NCI-H1694 treated with DMSO at 0.1 percent for 48 hours (cell line): ENCODE results near the gene WASF2.
"Not testable (repeated sequence)": the region's sequence is repeated elsewhere in the genome, so short reads cannot be mapped to it uniquely, and the experiment has no call there.

Source experiments
- DNase-seq: peaks from one replicate; lab custom pipeline; 2025; lab: John Stamatoyannopoulos, UW

The WASF2 gene, protein sequence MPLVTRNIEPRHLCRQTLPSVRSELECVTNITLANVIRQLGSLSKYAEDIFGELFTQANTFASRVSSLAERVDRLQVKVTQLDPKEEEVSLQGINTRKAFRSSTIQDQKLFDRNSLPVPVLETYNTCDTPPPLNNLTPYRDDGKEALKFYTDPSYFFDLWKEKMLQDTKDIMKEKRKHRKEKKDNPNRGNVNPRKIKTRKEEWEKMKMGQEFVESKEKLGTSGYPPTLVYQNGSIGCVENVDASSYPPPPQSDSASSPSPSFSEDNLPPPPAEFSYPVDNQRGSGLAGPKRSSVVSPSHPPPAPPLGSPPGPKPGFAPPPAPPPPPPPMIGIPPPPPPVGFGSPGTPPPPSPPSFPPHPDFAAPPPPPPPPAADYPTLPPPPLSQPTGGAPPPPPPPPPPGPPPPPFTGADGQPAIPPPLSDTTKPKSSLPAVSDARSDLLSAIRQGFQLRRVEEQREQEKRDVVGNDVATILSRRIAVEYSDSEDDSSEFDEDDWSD

DNA sequence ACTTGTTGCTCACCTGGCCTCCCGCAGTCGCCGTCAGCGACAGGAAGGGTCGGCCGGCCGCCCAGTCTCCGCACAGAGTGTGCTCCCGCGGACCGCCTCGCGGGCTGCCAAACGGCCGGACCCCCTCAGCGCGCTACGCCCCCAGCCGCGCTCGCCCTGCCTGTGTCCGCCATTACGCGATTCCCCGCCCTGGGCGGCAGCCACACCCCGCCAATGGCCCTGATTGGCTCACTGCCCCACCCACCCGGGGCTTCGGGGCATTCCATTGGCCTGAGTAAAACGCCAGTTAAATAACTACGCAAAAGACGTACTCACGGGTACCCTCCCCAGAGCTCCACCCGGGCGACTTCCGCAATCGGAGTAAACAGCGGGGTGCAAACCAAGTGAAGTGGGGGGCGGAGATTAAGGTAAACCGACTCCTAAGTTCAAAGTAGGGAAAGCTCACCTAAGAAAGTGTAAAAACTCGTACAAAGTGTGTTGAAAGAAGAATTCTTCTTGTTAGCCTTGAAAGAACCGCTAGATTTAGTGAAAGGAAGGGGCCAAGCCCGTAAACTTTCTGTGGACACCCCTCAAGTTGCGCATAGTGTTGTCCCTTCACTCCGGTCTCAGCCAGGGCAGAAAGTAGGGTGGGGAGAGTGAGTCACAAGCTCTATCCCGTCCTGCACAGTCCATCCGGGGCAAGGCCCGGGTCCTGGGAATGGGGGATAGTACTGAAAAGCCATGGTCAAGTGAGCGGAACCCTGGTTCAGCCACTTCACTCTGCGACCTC lies at the start of gene WASF2:
Gene WASF2 (minus strand): TSS at position 195 of the 769 bp plus-strand sequence. CDS start 61,277 bp downstream, outside the sequence.
- peak; percentile 90 for DNase-seq

DNA sequence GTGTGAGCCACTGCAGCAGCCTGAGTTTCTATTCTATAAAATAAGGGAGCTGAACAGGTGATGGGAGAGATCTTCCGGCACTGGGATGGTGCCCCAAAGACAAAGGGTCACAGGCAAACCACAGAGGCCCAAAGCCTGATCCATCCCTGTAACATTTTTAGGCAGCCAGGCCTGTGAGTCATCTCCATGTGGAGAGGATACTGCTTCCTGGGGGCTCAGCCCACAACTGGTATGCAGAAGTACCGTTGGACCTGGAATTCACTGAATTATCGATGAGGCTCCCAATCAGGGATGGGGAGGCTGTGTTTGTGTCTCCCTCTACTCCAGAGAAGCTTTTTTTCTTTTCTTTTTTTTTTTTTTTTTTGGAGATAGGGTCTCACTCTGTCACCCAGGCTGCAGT lies 48.8 kb upstream of the WASF2 start:
- DNase-seq = no peak

DNA sequence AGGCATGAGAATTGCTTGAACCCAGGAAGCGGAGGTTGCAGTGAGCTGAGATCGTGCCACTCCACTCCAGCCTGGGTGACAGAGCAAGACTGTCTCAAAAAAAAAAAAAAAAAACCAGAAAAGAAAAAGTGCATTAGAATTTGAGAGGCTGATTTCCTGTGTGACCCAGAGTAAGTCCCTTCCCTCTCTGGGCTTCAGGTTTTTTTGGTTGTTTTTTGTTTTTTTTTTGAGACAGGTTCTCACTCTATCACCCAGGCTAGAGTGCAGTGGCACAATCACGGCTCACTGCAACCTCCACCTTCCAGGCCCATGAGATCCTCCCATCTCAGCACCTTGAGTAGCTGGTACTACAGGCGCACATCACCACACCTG lies 48.3 kb upstream of the WASF2 start:
- DNase-seq = not testable (repeated sequence)

DNA sequence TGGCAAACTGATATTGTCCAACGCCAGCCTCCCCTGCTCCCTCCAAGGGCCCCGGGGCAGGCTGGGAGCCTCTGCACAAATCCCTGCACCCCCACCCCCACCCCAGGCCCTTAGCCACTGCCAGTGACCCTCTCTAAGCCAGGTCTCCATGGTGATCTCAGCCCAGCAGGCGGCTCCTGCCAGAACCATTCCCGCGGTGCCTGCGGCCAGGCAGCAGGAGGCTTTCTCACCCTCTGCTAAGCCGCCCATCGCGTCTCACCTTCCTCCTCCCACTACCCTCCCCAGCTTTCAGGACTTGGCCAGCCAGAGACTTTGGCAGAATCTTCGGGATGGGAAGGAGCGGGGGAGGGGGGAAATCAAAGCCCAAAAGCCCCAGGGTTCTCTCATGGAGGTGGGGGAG lies 46.8 kb upstream of the WASF2 start:
- DNase-seq = no peak

DNA sequence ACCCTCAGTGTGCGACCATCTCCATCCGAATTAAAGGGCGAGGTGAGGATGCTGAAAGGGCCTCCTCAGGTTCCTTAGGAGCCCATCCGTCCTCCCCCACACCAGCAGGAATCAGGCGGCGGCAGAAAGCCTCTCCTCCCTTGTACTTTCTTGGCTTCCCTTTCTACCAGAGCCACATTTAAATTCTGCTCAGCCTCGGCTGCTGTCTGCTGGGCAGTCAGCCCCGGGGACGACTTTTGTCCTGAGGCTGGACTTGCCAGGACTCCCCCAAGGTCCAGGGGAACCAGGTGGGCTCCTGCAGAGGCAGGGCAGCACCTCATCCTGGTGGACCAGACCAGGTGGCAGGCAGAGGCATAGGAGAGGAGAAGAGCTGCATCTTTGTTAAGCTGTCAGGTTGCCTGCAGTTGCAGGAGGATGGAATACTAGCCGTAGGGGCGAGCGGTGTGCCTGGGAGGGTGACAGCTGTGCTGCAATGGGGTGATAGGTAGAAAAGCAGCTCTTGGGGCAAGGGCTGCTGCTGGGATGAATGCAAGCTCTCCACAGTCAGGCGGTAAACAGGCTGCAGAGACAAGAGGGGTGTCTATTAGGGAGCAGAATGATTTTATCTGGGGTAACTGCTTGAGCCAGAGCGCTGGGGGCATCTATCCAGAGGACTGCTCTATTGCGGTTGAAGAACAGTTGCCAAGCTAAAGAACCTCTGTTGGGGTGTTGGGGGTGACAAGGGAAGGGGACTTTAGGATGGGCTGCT lies 46.2 kb upstream of the WASF2 start:
- no peak for DNase-seq

DNA sequence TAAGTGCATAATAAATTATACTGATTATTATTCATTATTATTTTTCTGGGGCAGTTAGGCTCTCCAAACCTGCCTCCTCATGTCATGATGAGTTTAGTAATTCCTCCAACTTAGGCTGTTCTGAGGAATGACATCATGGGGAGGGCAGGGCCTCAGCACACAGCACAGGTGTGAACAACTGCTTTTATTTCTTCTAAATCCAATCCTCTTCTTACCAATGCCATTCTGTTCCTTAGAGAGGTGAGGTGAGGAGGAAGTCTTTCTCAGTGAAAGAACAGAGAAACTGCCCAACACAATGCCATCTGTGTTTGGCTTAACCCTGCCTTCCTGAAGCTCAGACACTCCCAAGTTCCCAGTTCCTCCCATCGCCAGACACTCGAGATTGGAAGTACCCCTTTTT lies 45.4 kb upstream of the WASF2 start:
- no peak for DNase-seq

DNA sequence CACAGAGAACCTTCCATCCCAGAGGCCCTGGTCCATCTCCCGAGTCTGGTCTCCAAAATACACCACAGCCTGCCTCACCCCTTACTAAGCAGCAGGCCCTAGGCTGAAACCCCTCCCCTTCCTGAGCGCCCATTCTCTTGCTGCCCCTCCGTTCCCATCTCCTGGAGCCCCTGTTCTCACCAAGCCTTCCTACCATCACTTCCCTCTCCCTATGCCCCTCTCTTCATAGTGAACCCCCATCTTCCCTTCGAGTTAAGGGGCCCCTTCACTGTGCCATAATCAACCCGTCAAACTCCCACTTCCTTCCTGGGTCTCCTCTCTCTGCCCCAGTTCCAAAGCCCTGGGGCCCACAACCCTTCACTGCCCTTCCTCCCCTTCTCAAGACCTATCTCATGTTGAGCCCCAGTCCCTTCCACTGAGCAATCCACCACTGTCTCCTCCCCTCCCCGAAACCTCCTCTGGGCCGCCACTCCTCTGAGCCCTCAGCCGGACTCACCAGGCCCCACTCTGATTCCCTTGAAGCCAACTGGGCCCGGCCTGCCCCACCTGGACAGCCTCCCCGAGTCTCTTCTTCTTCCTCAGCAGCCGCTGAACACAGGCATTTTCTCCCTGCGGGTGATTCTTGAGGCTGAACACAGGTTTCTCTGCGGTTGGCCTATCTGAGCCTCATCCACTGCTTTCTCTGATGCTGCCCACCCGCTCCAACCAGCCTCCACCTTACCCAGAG lies 42.2 kb upstream of the WASF2 start:
- no peak for DNase-seq

DNA sequence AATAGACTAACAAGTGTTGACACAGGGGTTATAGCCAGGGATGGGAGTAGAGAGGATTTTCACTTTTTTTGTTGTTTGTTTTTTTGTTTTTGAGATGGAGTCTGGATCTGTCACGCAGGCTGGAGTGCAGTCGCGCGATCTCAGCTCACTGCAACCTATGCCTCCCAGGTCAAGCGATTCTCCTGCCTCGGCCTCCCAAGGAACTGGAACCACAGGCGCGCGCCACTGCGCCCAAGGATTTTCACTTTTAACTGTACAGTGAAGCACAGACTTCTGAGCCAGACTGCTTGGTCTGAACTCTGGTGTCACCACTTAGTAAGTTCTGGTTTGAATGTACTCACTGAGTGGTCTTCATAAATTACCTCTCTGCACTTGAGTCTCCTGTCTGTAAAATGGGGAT lies 40.2 kb upstream of the WASF2 start:
- DNase-seq = no peak

DNA sequence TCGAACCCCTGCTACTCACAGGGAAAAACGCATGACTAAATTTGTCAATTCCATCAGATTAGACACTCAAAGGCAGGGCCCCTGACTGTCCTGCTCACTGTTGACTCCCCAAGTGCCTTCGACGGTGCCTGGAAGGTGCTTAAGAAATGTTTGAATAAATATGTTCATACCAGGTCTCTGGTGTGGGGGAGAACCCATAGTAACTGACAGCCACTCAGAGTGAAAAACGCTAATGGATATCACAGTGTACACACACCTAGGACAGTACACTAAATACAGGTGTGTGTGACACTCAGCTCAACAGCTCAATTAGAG lies 39.7 kb upstream of the WASF2 start:
- no peak for DNase-seq

DNA sequence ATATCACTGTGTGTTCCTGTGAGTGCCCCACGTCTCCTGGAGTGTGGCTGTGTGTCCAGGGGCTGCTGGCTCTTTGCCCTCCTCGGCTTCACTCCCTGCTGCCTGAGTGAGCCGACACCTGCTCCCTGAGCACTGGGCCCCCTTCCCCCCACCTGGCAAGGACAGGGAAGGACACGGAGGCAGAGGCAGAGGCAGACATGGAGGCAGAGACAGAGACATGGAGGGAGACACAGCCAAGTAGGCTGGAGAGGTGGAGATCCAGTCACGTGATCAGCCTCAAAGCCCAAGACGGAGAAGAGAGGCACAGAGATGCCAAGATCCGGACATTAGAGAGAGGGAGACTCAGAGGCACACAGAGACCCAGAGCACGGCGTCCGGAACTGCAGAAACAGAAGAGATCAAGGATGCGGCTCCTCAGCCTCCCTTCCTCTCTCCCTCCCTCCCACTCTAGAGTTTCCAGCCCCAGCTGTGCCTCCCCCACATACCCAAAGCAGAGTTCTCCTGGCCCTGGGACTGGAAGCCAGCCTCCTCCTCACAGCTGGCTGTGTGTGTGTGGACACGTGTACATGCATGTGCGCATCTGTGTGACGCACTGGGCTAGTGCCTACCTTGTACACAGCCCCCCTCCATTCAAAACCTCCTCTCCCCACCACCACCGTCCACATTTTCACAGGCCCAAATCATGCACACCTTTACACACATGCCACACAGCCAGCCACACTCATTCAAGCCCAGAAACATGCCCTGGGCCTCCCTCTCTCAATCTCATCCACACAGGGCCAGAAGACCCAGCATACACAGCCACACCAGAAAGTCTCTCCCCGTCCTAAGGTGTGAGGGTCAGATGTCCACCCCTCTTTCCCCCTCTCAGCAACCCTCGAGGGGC lies 39.1 kb upstream of the WASF2 start:
- DNase-seq = no peak

DNA sequence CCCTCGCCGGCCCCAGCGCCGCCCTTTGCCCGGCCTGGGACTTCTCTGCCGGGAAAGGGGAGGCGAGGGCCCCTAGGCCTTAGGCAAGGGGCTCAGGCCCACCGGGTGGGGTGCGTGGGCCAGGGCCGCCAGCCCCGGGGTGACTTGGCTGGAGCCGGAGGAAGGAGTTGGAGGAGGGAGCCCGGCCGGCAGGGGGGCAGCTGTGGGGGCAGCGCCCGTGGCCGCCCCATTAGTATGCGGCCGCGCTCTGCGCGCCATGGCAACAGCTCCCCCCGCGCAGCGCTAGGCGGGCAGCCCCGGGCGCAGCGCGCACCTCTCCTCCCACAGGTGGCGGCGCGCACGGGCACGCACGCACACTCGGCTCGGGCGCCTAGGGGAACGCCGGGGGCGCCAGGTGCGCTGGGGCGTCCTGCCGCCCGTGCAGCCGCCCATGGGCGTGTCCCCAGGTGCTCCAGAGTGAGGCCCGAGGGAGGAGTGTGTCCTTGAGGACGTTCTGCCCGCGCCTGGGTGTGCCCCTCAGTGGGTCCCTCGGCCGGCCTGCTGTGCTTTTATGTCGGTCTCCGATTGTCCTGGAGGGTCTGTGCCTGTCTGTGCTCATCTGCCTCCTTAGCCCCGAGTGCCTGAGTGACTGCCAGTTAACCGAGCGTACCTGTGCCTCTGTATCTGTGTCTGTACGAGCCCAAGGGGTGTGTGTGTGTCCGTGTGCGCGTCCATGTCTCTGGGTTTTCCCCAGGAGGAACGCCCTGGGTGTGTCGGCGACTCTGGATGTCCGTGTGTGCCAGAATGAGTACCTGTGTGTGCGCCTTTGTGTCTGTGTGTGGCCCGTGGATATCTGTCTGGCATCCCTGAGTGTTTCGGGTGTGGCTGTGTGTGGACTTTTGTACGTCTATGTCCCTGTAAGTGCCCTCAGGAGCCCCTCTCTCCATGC lies 38.2 kb upstream of the WASF2 start:
- no peak for DNase-seq

DNA sequence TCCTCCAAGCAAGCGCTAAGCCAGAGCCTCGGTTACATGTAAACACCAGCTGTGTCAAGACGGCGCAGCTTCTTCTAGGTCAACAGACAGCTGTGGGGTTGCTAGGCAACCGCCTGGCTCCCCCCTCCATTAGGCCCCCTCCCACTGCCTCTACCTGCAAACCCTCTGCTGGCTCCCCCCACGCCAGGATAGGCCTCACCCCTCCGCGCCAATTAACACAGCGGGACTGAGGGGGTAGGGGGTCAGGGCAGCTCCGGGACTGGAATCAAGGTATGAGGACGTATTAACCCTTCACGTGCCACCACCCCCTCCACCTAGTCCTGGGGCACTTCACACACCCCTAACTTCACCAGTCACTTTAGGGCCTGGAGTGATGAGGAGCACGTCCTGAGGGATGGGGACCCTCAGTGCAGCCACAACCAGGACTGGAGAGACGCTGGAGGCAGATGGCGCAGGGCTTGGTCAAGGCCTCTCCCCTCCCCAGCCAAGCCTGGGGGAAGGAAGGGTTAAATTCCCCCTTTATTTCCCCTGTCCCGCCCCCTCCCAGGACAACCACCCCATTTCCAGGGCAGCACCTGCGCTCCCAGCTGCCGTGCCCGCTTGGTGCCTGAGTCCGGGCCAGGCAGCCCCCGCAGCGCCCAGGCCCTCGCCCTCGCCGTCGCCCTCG lies 37.4 kb upstream of the WASF2 start:
- peak; percentile 83 for DNase-seq

DNA sequence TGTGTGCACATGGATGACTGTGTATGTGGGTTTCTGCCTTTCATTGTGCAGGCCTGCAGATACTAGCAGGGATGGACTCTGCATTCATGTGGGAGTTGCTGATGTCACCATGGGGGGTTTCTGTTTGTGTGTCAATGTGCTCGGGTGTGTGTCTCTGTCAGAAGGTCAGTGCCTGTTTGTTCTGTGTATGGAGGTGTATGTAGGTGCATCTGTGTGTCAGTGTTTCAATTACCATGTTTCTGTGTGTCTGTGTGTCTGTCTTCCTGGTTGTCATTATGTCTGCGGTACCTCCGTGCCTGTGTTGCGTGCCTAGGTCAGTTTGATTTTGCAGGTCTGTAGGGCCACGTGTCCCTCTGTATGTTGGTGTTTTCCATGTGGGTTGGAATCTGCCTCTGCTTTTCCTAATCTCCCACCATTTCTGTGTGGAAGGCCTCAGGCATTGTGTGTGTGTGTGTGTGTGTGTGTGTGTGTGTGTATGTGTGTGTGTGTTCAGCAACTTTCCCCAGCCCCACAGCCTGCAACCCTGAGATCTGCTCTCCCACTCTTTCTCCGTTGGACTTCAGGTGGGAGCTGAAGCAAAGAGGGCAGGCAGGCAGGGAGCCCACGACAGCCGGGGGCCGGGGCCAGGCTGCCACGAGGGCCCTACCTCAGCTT lies 36.7 kb upstream of the WASF2 start:
- no peak for DNase-seq

DNA sequence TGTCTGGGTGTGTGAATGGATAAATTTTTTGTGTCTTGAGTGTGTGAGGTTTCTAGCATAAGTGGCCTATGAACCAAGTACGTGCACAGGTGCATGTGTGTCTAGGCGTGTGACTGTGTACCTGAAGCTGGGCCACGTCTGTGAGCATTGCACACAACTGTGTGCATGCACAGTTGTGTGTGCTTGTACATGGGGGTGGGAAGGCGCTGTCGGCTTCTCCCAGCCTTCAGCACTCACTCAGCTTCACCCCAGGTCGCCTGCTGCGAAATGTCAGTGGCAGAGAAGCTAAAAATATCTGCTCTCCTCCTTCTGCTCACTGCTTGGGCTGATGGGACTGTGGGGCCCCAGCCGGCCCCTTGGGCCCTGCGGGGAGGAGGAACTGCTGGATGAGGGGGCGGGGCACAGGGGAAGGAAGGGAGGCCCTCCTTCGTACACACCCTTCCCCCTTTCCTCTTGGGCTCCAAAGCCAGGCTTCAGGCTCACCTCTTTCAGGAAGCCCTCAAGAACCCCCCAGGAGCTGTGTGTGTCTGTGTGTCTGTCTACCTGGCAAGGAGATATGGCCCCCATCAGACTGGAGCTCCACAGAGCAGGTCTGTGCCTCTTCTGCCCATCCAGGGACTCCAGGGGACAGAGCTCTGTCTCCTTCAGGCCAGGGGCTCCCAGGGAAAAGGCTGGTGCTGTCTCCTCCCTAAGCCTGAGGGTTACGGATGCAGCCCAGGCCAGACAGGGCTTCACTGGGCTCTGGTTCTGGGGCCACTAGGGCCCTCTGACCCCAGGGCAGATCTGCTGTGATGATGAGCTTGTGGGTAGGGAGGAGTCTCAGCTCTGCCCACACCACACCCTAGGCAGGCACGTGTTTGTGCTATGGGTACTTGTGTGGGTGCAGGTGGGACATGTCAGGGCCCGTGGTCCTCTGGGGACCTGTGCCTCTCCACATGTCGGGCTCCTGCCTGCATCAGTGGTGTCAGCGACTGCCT lies 35.6 kb upstream of the WASF2 start:
- peak; percentile 49 for DNase-seq

DNA sequence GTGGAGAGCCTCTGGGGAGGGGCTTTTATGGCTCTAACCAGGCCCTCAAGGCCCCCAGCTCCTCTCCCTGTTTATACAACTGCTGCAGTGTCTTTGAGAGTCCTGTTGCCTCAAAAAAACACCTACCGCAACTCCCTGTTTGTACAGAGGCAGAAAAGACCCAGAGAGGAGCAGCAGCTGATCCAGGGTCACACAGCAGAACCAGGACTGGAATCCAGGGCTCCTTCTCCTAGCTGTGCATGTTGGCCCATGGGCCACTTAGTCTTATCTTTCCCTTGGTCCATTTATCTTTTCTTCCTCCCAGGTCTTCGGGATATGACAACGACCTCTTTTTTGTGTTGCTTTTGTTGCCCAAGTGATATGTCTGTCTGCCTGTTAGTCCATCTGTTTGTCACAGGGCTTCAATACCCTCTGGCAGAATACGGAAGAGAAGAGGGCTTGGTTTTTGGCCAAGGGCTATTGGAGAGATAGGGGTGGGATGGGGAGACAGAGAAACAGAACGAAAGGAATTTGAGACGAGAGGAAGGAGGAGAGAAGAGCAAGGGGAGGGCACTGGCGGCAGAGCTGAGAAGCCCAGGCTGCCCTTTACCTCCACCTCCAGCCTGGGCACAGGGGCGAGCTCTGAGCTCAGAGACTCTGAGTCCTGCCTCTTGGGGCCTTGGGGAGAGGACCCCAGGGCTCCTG lies 33.5 kb upstream of the WASF2 start:
- no peak for DNase-seq

DNA sequence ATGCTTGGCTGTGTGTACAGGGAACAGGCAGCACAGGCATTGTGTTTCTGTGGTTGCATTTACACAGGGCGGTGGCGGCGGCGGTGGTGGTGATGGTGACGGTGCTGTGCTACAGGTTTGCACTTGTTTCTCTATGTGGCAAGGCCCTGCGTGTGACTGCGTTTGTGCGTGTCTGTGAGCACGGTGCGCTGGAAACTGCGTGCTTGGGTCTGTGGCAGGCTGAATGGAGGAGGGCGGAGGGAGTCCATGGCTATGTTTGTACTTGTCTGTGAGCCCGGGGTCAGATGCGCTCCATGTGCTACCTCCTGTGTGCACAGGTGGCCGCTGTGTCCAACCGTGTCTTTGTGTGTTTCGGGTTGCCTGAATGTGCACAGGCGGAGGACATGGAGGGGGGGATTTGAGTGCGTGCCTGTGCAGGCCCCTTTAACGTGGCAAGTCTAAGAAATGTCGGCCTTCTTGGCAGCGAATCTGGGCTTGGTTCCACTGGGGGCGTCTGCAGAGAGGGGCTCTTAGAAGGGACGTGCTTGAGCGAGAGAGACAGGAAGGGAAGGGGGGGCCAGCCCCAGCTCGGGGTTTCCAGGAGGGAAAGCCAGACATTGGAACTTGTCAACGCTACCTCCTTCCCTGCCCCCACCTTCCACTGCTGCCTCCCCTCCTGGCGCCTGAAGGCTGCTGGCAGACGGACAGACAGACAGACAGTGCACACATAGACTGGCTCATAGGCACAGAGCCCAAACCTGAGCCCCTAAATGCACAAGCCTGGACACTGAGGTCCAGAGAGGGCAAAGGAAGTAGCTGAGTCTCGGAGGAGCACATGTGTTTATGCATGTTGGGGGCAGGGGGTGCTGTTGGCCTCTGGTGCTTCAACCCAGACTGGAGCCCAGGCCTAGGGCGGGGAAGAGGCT lies 32.7 kb upstream of the WASF2 start:
- peak; percentile 77 for DNase-seq
